Right lobe of liver (tissue), 4 donors: ENCODE results near the gene YKT6.

ENCODE experiments used
- POLR2A ChIP-seq: fragments of 450-650 bp; IDR thresholded peaks from one replicate; pipeline ENCODE4 v1.6.1; 2017; ENCODE audit warnings: antibody characterized with exemption, mild to moderate bottlenecking
- TF ChIP-seq, protein P1 (sequence below), 4 donors: fragments of 200-600 bp in 3 of 4; fragments of 450-650 bp in 1 of 4; IDR thresholded peaks; one replicate each; pipeline versions ENCODE4 v1.5.1 to v1.8.0; 2016 to 2022; ENCODE audit warnings: antibody characterized with exemption in 4 of 4, mild to moderate bottlenecking in 2 of 4
- donor health status: DM: no; HTN: no; CAD: no.
- donor health status: DM: no; HTN: no; CAD: no.
- donor health status: DM: no; HTN: yes; CAD: no.

DNA sequence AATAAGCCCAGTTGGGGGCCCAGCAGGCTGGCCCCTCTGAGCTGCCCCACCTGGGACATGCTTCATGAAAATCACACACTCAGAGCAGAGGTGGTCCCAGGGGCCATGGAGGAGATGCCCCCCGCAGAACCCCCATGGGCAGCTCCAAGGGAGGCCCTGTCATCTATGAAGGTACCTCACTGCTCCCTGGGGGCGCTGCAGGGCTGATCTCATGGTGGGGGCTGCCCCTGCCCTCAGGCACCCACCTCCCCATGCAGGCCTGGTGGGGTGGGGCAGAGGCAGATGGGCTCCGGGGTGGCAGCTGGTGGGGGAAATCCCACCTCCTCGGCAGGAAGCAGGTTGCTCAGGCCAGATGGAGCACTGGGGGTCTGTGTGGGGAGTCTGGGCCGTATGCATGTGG is 60.5 kb downstream of the YKT6 start:
- TF ChIP-seq, protein P1, sequence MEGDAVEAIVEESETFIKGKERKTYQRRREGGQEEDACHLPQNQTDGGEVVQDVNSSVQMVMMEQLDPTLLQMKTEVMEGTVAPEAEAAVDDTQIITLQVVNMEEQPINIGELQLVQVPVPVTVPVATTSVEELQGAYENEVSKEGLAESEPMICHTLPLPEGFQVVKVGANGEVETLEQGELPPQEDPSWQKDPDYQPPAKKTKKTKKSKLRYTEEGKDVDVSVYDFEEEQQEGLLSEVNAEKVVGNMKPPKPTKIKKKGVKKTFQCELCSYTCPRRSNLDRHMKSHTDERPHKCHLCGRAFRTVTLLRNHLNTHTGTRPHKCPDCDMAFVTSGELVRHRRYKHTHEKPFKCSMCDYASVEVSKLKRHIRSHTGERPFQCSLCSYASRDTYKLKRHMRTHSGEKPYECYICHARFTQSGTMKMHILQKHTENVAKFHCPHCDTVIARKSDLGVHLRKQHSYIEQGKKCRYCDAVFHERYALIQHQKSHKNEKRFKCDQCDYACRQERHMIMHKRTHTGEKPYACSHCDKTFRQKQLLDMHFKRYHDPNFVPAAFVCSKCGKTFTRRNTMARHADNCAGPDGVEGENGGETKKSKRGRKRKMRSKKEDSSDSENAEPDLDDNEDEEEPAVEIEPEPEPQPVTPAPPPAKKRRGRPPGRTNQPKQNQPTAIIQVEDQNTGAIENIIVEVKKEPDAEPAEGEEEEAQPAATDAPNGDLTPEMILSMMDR (IDR thresholded peaks at IDR 0.05) = no peak
- TF ChIP-seq POLR2A = no peak
